Tibial nerve (tissue), 4 donors: ENCODE measurements around the gene CFAP299. TPM values are rescaled to one million over a fixed set of nuclear protein-coding genes. Genes with fewer than 3 reads are reported as not detected.

Experiments
- DNase-seq, 2 donors: peaks; one replicate each; pipeline ENCODE4 v3.0.0-alpha.2; 2019; ENCODE audit warnings: low spot score in 2 of 2
- H3K27ac ChIP-seq, 4 donors: fragments of 200-600 bp; sonication (generic) in 3 of 4; one replicate each; pipeline ENCODE4 v1.5.1; 2017 to 2019; ENCODE audit warnings: mild to moderate bottlenecking in 1 of 4
- H3K27me3 ChIP-seq, 2 donors: fragments of 200-600 bp; sonication (generic) in 1 of 2; one replicate each; pipeline versions ENCODE4 v1.5.1 to v1.6.0; 2017 to 2019
- H3K36me3 ChIP-seq, 3 donors: fragments of 200-600 bp; sonication (generic); one replicate each; pipeline ENCODE4 v1.5.1; 2018 to 2019
- H3K4me1 ChIP-seq, 4 donors: fragments of 200-600 bp; sonication (generic) in 3 of 4; one replicate each; pipeline ENCODE4 v1.5.1; 2017 to 2019
- H3K4me3 ChIP-seq, 4 donors: fragments of 200-600 bp; sonication (generic) in 3 of 4; one replicate each; pipeline ENCODE4 v1.5.1; 2017 to 2019; ENCODE audit warnings: mild to moderate bottlenecking in 1 of 4, moderate library complexity in 1 of 4
- H3K9me3 ChIP-seq, 4 donors: fragments of 200-600 bp; sonication (generic) in 3 of 4; one replicate each; pipeline ENCODE4 v1.5.1; 2017 to 2019
- CTCF ChIP-seq, 5 experiments: fragments of 200-600 bp in 3 of 5; fragments of 450-650 bp in 2 of 5; sonication (generic) in 3 of 5; IDR thresholded peaks; one replicate each; pipeline ENCODE4 v1.5.1; 2016 to 2019; ENCODE audit warnings: antibody characterized with exemption in 5 of 5, mild to moderate bottlenecking in 3 of 5, moderate library complexity in 2 of 5
- EP300 ChIP-seq, 2 donors: sonication (generic); formaldehyde crosslinking; IDR thresholded peaks; one replicate each; pipeline ENCODE4 v1.6.1; 2017; ENCODE audit warnings: antibody characterized with exemption in 2 of 2, mild to moderate bottlenecking in 1 of 2
- POLR2A ChIP-seq, 2 donors: fragments of 450-650 bp; IDR thresholded peaks; one replicate each; pipeline ENCODE4 v1.6.1; 2017; ENCODE audit warnings: antibody characterized with exemption in 2 of 2, mild to moderate bottlenecking in 2 of 2, moderate library complexity in 2 of 2
- WGBS, 2 donors: methylation state at CpG; one replicate each; pipeline ENCODE4 v1.1.5; 2018; 5-methylcytosine and 5-hydroxymethylcytosine counted together
- total RNA-seq, 4 donors: library from RNA; depleted of rRNA; stranded (reverse); fragments of >200 nt; gene quantifications; one replicate each; pipeline ENCODE4 v1.1.0, GENCODE V29; 2016

CFAP299 gene
- total RNA-seq, 4 donors from 2014 or later = under 0.01 to 0.87 (median 0.39) TPM; not detected in 1

GRCh38 chr4:80878218-80878617, 542.7 kb downstream of the CFAP299 start:
- DNase-seq = no peak
- TF ChIP-seq CTCF (IDR thresholded peaks at IDR 0.05) = no peak
- no peak for TF ChIP-seq POLR2A (IDR thresholded peaks at IDR 0.05)
- no peak for TF ChIP-seq EP300 (IDR thresholded peaks at IDR 0.05)
- Histone ChIP-seq H3K36me3 (no peaks in the 10 kb centered on the region), H3K4me1 (no peaks in the 10 kb centered on the region), H3K27ac (no peak overlapping the region), H3K9me3 (no peaks in the 10 kb centered on the region), H3K27me3 (no peaks in the 10 kb centered on the region), H3K4me3 (no peak overlapping the region)
- 35 to 49% methylated on average over 1 of the region's 1 CpG for WGBS, 2 donors

GRCh38 chr4:80897537-80898303, 562.2 kb downstream of the CFAP299 start:
- H3K27ac ChIP-seq = no peak overlapping the region
- WGBS, 2 donors = 67 to 81% methylated on average over 5 of the region's 5 CpGs
- DNase-seq = no peak
- H3K27me3 ChIP-seq = no peaks in the 10 kb centered on the region
- H3K36me3 ChIP-seq = no peaks in the 10 kb centered on the region
- no peaks in the 10 kb centered on the region for H3K9me3 ChIP-seq
- TF ChIP-seq EP300 (IDR thresholded peaks at IDR 0.05) (no peak), POLR2A (IDR thresholded peaks at IDR 0.05) (no peak), CTCF (IDR thresholded peaks at IDR 0.05) (no peak)
- no peaks in the 10 kb centered on the region for H3K4me1 ChIP-seq
- H3K4me3 ChIP-seq = no peak overlapping the region

GRCh38 chr4:80900908-80901307, 565.4 kb downstream of the CFAP299 start:
- no peaks in the 10 kb centered on the region for H3K36me3 ChIP-seq
- no peak overlapping the region for H3K4me3 ChIP-seq
- H3K9me3 ChIP-seq = no peaks in the 10 kb centered on the region
- H3K27me3 ChIP-seq = no peaks in the 10 kb centered on the region
- 85 to 93% methylated on average over 2 of the region's 2 CpGs for WGBS, 2 donors
- no peak for DNase-seq
- TF ChIP-seq CTCF (IDR thresholded peaks at IDR 0.05) = no peak
- no peak for TF ChIP-seq EP300 (IDR thresholded peaks at IDR 0.05)
- TF ChIP-seq POLR2A (IDR thresholded peaks at IDR 0.05) = no peak
- no peak overlapping the region for H3K27ac ChIP-seq
- no peaks in the 10 kb centered on the region for H3K4me1 ChIP-seq

- Histone ChIP-seq H3K4me1 (no peaks in the 10 kb centered on the region), H3K27me3 (no peaks in the 10 kb centered on the region), H3K9me3 (peaks cover 0 to 19% (median 0%) of the 10 kb centered on the region in 4 donors), H3K4me3 (no peak overlapping the region), H3K36me3 (no peaks in the 10 kb centered on the region), H3K27ac (no peak overlapping the region)
- no peak for DNase-seq
- no peak for TF ChIP-seq CTCF (IDR thresholded peaks at IDR 0.05)
- no peak for TF ChIP-seq POLR2A (IDR thresholded peaks at IDR 0.05)
- TF ChIP-seq EP300 (IDR thresholded peaks at IDR 0.05) = no peak
These were observed 567.5 kb downstream of the CFAP299 start for GRCh38 chr4:80903020-80903419.

- H3K27ac ChIP-seq = no peak overlapping the region
- H3K4me1 ChIP-seq = no peaks in the 10 kb centered on the region
- no peaks in the 10 kb centered on the region for H3K36me3 ChIP-seq
- 90 to 98% methylated on average over 1 of the region's 1 CpG for WGBS, 2 donors
- DNase-seq = no peak
- TF ChIP-seq POLR2A (IDR thresholded peaks at IDR 0.05) (no peak), EP300 (IDR thresholded peaks at IDR 0.05) (no peak), CTCF (IDR thresholded peaks at IDR 0.05) (no peak)
- peaks cover 0 to 22% (median 0%) of the 10 kb centered on the region in 4 donors for H3K9me3 ChIP-seq
- no peak overlapping the region for H3K4me3 ChIP-seq
- H3K27me3 ChIP-seq = no peaks in the 10 kb centered on the region
These were observed 574.4 kb downstream of the CFAP299 start for GRCh38 chr4:80909938-80910337.
